HAP-1 (cell line): ENCODE data around the gene IL10RA.
"Not testable (repeated sequence)": the region's sequence is repeated elsewhere in the genome, so short reads cannot be mapped to it uniquely, and the experiment has no call there.

ENCODE experiments used
- DNase-seq, 2 experiments: peaks; one replicate each; pipeline ENCODE4 v3.0.0-alpha.2; 2016 to 2020; ENCODE audit warnings: low spot score in 2 of 2
- H3K27me3 ChIP-seq: fragments of 250-450 bp; sonication (Bioruptor Pico); 2 replicates; pipeline ENCODE4 v1.5.1; 2020; ENCODE audit warnings: low read depth, mild to moderate bottlenecking, moderate library complexity
- H3K36me3 ChIP-seq: fragments of 250-450 bp; sonication (Bioruptor Pico); replicated peaks from 2 replicates; pipeline ENCODE4 v1.5.1; 2020; ENCODE audit warnings: mild to moderate bottlenecking
- H3K4me1 ChIP-seq: fragments of 250-450 bp; sonication (Bioruptor Pico); 2 replicates; pipeline ENCODE4 v1.5.1; 2020; ENCODE audit warnings: mild to moderate bottlenecking
- H3K4me3 ChIP-seq: fragments of 250-450 bp; sonication (Bioruptor Pico); 2 replicates; pipeline ENCODE4 v1.5.1; 2020; ENCODE audit warnings: mild to moderate bottlenecking, moderate library complexity
- H3K9me3 ChIP-seq: fragments of 250-450 bp; sonication (Bioruptor Pico); 2 replicates; pipeline ENCODE4 v1.5.1; 2020; ENCODE audit warnings: mild to moderate bottlenecking, moderate library complexity
- in situ Hi-C: fragments of 300-500 bp; cut with MboI; formaldehyde crosslinking; loops from 3 replicates; pipeline ENCODE4 v1.14.3; 2020; ENCODE audit warnings: low sequenced_read_pairs, inconsistent platforms, mixed read lengths

Gene IL10RA

GRCh38 chr11:118001494-118001971 is 15.3 kb downstream of the IL10RA start:
- Histone ChIP-seq H3K4me1 (no peaks in the 10 kb centered on the region), H3K4me3 (no peak overlapping the region), H3K9me3 (no peaks in the 10 kb centered on the region), H3K36me3 (no peaks in the 10 kb centered on the region), H3K27me3 (peaks cover 6% of the 10 kb centered on the region; the same call in 1 of the 2 replicates)
- DNase-seq, result no peak
- in situ Hi-C loops, result no loop called here

GRCh38 chr11:118002010-118002540 is 15.9 kb downstream of the IL10RA start:
- in situ Hi-C loops, result no loop called here
- H3K27me3 ChIP-seq, result peaks cover 6% of the 10 kb centered on the region; the same call in 1 of the 2 replicates
- no peak overlapping the region for H3K4me3 ChIP-seq
- H3K4me1 ChIP-seq, result no peaks in the 10 kb centered on the region
- no peak for DNase-seq
- no peaks in the 10 kb centered on the region for H3K9me3 ChIP-seq
- H3K36me3 ChIP-seq, result no peaks in the 10 kb centered on the region

DNA sequence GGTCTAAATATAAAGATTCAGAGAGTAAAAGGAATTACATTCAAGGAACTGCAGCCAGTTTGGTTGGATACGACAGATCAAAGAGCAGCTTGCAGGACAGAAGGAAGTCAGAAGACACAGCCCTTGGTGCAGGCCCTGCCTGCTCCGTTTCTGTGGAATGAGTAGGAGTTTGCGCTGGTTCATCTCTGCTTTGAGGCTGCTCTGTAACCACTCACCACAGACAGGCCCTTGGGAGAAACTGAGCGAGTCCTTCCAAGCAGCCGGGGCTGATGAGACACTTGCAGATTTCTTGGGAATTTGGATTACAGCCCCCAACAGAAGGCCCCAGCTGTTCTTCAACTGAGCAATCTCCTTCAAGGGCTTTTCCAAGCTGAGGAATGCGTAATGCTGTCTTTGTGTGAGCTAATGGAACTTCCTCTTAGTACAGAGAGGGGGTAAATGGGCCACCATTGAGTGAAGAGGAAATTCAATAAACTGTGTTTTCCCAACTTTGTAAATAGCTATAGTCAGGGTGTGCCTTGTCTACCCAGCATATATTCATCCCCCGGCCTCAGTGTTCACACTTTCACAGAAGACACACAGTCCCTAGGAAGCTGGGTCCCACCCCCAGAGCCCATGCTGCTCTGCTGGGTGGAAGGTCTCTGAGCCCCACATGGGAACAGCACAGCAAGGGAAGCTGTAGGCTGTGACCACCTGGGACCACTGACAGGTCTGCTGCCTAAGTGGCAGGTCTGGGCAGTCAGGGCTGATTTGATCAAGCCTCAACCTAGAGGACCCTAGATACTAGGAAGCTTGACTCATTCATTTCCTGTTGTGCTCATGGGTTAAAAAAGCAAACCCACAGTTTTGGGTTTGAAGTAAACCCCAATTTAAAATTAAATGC is 16.6 kb downstream of the IL10RA start:
- Histone ChIP-seq H3K9me3 (no peaks in the 10 kb centered on the region), H3K4me3 (no peak overlapping the region), H3K4me1 (no peaks in the 10 kb centered on the region), H3K36me3 (no peaks in the 10 kb centered on the region), H3K27me3 (peaks cover 6% of the 10 kb centered on the region; the same call in 1 of the 2 replicates)
- DNase-seq, result no peak
- in situ Hi-C loops, result no loop called here

GRCh38 chr11:118003456-118003855 is 17.3 kb downstream of the IL10RA start:
- in situ Hi-C loops, result no loop called here
- Histone ChIP-seq H3K36me3 (no peaks in the 10 kb centered on the region), H3K27me3 (peaks cover 6% of the 10 kb centered on the region; the same call in 1 of the 2 replicates), H3K9me3 (no peaks in the 10 kb centered on the region), H3K4me3 (no peak overlapping the region), H3K4me1 (no peaks in the 10 kb centered on the region)
- DNase-seq, result no peak

GRCh38 chr11:118004543-118005223 is 18.5 kb downstream of the IL10RA start:
- DNase-seq, result no peak
- H3K4me3 ChIP-seq, result no peak overlapping the region
- H3K36me3 ChIP-seq, result no peaks in the 10 kb centered on the region
- no peaks in the 10 kb centered on the region for H3K9me3 ChIP-seq
- H3K4me1 ChIP-seq, result no peaks in the 10 kb centered on the region
- peaks cover 11% of the 10 kb centered on the region; the same call in 1 of the 2 replicates for H3K27me3 ChIP-seq
- in situ Hi-C loops, result no loop called here

GRCh38 chr11:118005224-118006152 is 19.3 kb downstream of the IL10RA start:
- Histone ChIP-seq H3K27me3 (peaks cover 13% of the 10 kb centered on the region; the same call in 1 of the 2 replicates), H3K36me3 (no peaks in the 10 kb centered on the region), H3K4me1 (no peaks in the 10 kb centered on the region), H3K4me3 (no peak overlapping the region), H3K9me3 (no peaks in the 10 kb centered on the region)
- in situ Hi-C loops, result no loop called here
- no peak for DNase-seq

DNA sequence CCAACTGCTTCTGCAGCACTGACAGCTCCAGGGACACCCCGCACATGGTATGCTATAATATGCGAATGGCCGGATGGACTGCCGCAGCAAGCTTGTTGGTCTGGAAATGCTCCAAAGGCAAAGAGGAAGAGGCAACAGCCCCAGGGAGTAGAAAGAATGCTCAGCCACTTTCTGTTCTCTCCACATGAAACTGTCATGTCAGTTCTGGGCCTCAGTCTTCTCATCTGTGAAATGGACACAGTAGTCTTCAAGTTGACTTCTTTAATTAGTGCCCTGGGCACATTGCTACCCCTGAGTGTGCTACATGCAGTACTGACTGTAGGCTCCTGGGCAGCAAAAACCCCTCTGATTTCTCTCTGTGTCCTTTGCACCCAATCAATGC is 19.9 kb downstream of the IL10RA start:
- H3K9me3 ChIP-seq, result no peaks in the 10 kb centered on the region
- DNase-seq, result no peak
- H3K27me3 ChIP-seq, result peaks cover 13% of the 10 kb centered on the region; the same call in 1 of the 2 replicates
- H3K4me1 ChIP-seq, result no peaks in the 10 kb centered on the region
- H3K4me3 ChIP-seq, result no peak overlapping the region
- H3K36me3 ChIP-seq, result no peaks in the 10 kb centered on the region
- in situ Hi-C loops, result no loop called here

- no peak for DNase-seq
- no peaks in the 10 kb centered on the region for H3K36me3 ChIP-seq
- in situ Hi-C loops, result no loop called here
- no peaks in the 10 kb centered on the region for H3K4me1 ChIP-seq
- H3K27me3 ChIP-seq, result peaks cover 13% of the 10 kb centered on the region; the same call in 1 of the 2 replicates
- no peaks in the 10 kb centered on the region for H3K9me3 ChIP-seq
- no peak overlapping the region for H3K4me3 ChIP-seq
Observed at GRCh38 chr11:118007040-118007439, 20.8 kb downstream of the IL10RA start.

DNA sequence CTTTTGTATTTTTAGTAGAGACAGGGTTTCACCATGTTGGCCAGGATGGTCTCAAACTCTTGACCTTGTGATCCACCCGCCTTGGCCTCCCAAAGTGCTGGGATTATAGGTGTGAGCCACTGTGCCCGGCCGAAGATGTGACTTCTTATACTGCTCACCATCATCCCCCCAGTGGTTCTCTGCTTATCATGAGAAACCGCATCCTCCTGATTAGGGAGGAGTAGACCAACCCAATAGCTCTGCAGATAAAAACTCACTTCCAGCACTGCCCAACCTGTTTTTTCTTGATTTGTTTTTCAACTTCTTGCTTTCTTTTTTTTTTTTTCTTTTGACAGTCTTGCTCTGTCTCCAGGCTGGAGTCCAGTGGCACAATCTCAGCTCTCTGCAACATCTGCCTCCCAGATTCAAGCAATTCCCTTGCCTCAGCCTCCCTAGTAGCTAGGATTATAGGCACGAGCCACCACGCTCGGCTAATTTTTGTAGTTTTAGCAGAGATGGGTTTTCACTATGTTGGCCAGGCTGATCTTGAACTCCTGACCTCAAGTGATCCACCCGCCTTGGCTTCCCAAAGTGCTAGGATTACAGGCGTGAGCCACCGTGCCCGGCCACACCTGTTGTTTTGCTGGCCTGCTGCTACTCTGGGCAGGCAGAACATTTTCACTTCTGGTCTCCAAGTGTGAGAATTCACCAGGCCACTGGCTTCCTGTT is 21.5 kb downstream of the IL10RA start:
- DNase-seq, H3K9me3 ChIP-seq, H3K4me1 ChIP-seq, H3K4me3 ChIP-seq, in situ Hi-C loops, H3K36me3 ChIP-seq: not testable (repeated sequence)
- peaks cover 13% of the 10 kb centered on the region; the same call in 1 of the 2 replicates for H3K27me3 ChIP-seq

- peaks cover 13% of the 10 kb centered on the region; the same call in 1 of the 2 replicates for H3K27me3 ChIP-seq
- H3K4me3 ChIP-seq, result no peak overlapping the region
- no peak for DNase-seq
- no peaks in the 10 kb centered on the region for H3K9me3 ChIP-seq
- in situ Hi-C loops, result no loop called here
- no peaks in the 10 kb centered on the region for H3K36me3 ChIP-seq
- no peaks in the 10 kb centered on the region for H3K4me1 ChIP-seq
Observed at GRCh38 chr11:118008271-118008911, 22.2 kb downstream of the IL10RA start.

GRCh38 chr11:118009864-118010737 is 23.9 kb downstream of the IL10RA start:
- Histone ChIP-seq H3K9me3 (no peaks in the 10 kb centered on the region), H3K36me3 (no peaks in the 10 kb centered on the region), H3K4me1 (no peaks in the 10 kb centered on the region), H3K4me3 (no peak overlapping the region), H3K27me3 (peaks cover 9% of the 10 kb centered on the region; the same call in 1 of the 2 replicates)
- in situ Hi-C loops, result no loop called here
- DNase-seq, result no peak
